ENCODE results near the gene UCMA.

The UCMA gene

DNA sequence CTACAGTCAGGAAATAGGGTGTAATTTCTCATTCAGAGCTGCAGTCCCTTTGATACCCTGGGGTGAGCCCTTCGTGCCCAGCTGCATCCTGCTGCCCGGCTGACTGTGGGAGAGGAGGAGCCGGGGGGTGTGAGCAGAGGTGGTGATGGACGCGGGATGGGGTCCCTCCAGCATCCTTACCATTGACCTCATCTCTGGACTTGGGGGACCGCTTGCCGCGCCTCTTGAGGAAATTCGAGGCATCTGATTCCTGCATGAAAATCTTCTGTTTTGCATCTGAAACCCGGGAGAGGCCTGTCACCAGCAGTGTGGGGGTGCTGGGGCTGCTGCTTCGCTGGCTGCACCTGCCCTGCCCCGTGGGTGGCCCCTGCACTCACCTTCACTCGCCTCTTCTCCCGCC is 816 bp downstream of the UCMA start:
- DNase-seq (ENCODE audit: low read depth): no peak

DNA sequence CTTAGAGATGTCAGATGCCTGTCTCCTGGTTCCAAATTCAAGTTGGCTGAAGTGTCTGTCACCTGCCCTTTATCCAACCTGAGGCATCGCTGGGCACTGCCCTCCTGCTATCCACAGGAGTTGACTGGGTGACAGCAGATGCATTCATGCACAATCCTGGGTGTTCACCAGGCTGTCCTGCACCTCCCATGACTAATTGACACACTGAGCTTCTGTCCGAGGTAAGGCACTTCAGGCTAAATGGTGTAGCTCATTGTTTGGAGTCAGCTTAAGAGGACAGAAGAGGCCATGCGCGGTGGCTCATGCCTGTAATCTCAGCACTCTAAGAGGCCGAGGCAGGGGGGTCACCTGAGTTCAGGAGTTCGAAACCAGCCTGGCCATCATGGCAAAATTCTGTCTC is 2.4 kb downstream of the UCMA start:
- no peak for DNase-seq (ENCODE audit: low read depth)

DNA sequence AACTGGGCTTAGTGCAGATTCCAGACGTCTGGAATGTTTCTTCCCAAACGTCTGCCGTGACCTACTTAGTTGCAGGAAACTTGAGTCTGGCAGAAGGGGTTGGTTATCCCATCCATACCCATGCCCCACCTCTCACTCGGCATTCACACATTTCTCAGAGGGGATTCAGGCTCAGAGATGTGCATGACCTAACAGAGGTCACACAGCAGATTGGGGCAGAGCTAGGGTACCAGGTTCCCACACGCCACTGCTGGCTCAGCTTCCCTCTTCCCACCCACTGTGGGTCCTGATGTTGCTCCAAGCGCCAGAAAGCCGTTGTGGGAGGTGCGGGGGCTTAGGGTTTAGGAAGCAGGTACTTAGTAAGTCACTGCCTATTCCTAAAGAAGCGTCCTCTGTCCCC is 3.0 kb downstream of the UCMA start:
- no peak for DNase-seq (ENCODE audit: low read depth)

DNA sequence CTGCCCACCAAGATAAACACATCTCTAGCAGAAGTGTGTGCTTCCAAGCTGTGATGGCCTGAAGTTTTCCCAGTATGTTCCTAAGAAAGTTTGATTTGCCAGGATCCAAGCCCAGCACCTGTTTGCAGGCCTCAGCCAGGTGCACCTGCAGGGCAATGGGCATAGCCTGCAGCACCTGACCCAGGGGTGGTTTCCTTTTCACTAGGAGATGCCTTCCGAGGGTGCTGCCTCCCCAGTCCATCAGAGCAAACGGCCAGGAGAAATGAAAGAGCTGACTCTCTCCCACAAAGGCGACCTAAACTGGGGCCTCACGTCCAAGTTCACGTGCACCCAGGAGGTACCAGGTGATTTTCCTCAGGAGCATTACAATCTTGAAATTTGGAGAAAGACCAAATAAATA is 7.1 kb downstream of the UCMA start:
- DNase-seq (ENCODE audit: low read depth): no peak

DNA sequence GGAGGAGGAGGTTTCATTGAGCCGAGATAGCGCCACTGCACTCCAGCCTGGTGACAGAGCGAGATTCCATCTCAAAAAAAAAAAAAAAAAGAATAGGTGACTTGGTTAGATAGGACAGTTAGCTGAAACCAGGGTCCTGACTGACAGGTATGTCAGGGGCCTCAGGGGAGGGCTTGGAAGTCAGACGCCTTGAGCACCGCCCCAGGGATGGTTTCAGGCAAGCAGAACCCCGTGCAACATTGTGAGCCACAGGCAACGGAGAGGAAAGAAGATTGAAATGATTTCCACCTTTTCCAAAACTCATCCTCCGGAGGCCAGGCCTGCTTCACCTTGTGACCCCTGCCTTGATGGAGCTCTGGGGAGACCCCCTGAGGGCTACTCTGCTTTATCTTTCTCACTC is 8.6 kb downstream of the UCMA start:
- no peak for DNase-seq (ENCODE audit: low read depth)

DNA sequence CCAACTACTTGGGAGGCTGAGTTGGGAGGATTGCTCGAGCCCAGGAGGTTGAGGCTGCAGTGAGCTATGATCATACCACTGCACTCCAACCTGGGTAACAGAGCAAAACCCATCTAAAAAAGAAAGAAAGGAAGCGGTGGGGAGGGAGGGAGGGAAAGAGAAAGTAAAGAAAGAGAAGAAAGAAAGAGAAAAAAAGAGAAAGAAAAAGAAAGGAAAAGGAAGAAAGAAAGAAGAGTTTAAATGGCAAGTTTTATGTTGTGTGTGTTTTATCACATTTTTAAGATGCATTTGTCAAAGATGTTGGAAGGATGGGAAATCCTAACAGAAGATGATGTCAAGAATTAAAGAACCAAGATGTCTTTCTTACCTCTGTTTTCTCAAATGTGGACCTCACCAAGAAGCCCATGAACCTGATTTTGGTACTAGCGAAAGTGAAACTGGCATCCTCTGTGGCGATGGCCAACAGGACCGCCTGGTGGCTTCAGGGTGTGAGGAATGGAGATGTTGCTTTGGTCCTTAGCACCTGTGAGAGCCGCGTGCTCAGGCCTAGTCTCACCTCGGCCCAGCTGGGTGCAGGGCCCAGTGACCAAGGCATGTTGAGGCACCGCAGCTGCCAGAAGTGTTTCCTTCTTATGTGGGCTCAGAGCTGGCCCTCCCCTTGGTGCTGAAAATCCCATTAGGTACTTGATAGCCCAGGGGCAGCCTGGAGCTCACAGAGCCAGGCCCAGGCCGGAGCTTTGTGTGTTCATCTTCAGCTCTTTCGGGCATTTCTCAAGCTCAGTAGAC is 9.8 kb downstream of the UCMA start:
- no peak for DNase-seq (ENCODE audit: low read depth)

DNA sequence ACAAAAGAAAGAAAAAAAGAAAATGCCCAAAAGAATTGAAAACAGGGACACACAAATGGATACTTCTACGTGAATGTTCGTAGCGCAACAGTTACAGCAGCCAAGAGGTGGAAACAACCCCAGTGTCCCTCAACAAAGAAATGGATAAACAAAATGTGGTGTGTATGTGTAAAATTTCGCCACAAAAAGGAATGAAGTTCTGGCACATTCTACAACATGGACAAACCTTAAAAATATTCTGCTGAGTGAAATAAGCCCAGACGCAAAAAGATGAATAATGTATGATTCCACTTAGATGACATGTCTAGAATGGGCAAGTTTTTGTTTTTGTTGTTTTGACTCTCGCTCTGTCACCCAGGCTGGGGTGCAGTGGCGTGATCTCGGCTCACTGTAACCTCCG is 10.9 kb downstream of the UCMA start:
- DNase-seq (ENCODE audit: low read depth): no peak

DNA sequence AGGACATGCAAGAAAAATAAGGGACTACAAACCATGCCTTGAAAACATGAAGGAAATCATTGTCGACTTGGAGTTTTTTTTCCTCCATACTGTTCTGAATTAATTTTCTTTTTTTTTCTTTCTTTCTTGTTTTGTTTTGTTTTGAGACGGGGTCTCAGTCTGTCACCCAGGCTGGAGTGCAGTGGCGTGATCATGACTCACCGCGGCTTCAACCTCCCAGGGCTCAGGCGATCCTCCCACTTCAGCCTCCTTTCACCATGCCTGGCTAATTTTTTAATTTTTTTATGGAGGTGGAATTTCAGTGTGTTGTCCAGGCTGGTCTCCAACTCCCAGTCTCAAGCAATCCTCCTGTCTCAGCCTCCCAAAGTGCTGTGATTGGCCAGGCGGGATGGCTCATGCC is 11.6 kb downstream of the UCMA start:
- DNase-seq (ENCODE audit: low read depth): no peak

DNA sequence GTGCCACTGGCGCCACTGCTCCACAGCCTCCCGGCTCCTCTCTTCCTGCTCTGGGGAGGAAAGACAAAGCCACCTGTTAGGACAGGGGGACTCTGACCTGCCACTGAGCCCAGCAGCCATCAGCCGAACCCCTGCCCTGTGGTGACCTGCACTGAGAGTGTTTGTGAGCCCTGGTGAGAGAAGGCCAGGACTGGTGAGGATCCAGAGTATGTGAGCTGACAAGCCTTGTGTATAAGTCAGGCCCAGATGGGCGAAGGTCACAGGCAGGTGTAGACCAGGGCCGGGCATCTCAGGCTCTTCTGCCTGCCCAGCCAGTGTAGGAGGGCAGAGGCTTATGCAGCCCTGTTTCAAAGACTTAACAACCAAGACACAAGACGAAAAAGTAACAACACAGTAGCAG is 12.0 kb downstream of the UCMA start:
- DNase-seq (ENCODE audit: low read depth): no peak

DNA sequence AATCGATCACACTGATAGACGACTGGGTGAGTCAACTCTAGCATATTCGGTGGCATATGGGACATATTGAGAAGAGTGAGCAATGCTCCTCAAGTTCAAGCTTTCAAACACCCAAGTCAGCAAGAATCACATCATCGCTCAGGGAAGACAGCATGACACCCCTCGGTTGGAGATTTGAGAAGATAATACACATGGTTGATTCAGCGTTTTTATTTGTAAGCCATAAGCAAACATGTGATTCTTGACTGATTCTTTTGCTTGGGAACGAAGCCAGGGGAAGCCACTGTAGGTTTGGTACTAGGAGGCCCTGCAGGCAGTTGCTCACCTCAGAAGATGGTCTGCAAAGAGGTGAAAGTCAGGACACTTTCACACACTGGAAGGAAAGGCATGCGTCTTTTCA is 12.6 kb downstream of the UCMA start:
- DNase-seq (ENCODE audit: low read depth): no peak

DNA sequence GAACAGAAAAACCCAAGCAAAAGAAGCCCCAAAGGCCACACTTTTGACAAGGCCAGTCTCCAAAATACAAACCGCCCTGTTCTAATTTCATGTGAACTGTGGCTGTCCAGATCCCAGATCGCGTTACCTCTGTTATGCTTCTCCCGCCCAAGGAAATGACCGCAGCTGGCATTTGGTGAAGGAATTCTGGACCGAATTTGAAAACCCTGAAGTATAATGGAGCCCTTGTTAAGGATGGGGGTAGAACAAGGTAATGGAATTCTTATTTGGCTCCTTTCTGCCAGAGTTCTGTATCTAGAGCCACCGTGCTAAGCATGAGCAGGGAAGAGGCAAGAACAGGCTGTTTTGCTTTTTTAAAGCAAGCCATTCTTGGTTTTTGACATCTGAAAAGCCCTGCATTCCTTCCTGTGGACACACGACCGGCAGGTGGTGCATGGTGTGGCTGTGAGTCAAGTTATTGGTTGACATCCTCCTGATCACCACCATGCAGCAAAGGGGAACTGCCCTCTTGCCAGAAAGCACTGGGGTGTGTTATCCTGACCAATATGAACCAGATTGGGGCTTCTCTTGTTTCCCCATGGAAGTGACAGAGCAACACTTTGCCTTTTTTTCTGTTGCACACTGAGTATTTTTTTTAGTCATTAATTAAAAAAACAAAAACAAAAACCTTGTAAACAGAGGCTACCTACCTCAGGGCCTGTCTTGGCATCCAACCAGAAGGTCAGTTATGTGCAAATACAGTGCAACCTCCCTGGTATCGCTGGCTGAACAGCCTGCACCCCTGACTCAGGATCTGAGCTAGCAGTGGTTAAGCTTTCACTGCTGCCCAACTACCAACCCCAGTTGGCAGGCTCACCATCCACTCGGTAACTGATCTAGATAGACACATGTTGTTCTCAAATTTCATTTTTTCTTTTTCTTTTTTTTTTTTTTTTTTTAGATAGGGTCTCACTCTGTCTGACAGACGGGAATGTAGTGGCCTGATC is 14.2 kb downstream of the UCMA start:
- DNase-seq (ENCODE audit: low read depth): no peak

DNA sequence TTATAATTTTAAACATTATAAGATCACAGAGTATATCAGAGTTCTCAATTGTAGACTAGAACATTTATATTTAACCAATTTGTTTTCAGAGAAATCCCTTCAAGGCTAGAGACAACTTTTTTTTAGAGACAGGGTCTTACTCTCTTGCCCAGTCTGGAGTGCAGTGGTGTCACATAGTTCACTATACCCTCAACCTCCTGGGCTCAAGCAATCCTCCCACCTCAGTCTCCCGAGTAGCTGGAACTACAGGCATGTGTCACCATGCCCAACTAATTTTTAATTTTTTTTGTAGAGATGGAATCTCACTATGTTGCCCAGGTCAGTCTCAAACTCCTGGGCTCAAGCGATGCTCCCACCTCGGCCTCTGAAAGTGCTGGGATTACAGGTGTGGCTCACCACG is 15.3 kb downstream of the UCMA start:
- DNase-seq (ENCODE audit: low read depth): no peak

DNA sequence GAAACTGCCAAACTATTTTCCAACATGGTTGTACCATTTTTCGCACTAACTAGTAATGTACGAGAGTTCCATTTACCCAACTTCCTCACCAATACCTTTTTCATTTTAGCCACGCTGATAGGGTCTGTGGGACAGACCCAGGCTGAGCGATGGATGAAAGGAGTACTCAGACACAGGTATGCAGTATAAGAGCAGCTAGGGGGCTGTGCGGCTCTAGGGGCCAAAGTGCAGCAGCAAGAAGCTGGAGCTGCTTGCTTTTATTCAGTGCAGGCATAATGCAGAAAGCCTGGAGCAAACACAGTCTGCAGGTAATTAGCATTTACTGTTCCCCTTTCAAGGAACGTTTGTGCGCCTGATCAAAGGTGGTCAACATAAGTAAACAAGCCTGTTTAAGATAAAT is 21.0 kb downstream of the UCMA start:
- no peak for DNase-seq (ENCODE audit: low read depth)

DNA sequence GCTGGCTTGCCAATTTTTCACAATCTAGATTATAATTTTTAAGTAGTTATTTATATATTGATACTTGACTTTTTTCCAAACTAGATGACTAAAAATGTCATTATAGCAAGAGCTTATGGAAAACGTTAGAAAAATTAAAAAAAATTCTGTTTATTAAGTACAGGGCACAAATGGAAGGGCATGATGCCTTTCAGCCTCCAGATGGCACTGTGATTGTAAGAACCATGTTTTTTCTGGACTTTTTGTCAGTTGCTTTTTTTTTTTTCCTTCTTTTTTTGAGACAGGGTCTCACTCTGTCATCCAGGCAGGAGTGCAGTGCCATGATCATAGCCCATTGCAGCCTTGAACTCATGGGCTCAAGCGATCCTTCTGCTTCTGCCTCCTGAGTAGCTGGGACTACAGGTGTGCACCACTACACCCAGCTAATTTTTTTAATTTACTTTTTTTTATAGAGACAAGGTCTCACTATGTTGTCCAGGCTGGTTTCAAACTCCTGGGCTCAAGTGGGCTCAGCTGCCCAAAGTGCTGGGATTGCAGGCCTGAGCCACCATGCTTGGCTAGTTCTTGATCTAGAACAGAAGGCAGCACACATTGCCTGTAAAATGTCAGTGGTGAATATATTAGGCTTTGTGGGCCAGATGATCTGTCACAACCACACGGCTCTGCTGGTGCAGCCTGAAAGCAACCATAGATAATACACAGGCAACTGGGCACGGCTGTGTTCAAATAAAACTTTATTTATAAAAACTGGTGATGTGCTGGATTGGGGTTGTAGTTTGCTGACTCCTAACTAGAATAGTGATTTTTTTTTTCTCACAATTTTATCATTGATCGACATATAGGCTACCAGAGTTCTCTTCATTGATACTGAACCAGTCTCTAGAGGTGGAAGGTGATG is 27.4 kb downstream of the UCMA start:
- DNase-seq (ENCODE audit: low read depth): no peak

DNA sequence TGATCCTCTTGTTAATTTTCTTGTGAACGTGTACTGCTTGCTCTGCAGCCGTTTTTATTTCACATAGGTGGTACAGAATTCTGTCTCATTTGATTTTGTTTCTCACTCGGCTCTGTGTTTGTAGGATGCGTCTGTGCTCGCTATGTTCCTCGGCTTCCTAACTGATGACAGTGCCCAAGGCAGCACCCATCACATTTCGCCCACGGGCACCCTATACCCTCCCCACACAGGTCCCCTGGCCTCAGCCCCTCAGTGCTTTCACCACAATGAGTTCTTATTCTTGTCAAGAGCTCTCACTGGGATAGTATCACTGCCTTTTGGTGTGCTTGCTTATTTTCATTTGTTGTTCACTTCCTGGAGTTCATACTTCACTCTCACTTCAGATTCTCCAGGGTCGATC is 28.1 kb downstream of the UCMA start:
- DNase-seq (ENCODE audit: low read depth): no peak

DNA sequence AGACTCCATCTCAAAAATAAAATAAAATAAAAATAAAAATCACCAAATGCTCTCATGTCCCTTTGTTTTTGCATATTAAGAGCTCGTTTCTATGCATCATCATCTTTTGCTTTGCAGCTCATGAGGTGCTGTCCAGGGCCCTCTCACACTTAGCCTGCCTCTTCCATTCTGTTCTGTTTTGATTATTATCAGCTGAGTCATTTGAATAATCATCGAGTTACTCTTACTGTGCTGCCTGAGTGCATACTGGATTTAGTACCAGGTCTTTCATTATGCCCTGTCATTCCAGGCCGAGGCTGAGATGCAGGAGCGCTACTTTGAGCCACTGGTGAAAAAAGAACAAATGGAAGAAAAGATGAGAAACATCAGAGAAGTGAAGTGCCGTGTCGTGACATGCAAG is 33.0 kb downstream of the UCMA start:
- DNase-seq (ENCODE audit: low read depth): peak; percentile 17

DNA sequence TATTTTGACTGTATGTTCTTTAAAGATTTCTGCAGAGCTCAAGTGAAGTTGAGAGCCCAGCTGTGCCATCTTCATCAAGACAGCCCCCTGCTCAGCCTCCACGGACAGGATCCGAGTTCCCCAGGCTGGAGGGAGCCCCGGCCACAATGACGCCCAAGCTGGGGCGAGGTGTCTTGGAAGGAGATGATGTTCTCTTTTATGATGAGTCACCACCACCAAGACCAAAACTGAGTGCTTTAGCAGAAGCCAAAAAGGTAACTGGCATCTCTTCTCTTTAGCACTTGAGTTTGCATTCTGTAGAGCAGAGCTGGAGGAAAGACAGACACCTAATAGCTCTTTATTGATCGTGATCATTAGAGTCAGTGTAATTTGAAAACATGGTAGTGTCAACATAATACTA is 39.2 kb downstream of the UCMA start:
- DNase-seq (ENCODE audit: low read depth): no peak

DNA sequence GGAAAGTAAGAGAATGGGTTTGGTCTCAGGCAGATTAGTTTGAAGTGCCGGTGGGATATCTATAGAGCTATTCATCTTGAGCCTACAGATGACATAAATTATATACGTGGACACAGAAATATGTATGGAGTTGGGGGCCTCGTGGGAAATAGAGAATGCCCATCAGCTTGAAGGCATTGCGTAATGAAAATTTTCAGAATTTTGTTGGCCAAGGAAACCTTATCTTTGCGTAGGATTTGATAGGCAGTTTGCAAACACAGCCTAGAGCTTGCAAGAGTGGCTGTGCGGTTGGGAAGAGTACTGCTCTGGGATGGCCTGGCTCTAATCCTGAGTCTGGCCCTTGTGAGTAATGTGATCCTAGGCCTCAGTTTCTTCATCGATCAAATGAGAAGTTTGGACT is 40.5 kb downstream of the UCMA start:
- no peak for DNase-seq (ENCODE audit: low read depth)

DNA sequence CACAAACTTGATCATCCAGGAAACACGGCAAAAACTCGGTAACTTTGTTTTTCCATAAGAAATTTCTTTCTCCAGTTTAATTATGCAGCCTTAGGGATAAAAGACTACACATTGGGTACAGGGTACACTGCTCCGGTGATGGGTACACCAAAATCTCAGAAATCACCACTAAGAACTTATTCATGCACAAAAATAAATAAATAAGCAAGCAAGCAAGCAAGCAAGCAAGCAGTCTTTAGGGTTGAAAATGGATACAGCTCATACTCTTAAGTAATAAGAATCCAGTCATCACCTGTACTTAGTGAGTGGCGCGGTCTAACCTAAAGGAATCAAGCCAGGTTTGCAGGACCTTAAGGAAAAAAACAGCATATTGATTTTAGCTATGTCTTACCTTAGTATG is 42.8 kb downstream of the UCMA start:
- DNase-seq (ENCODE audit: low read depth): no peak

DNA sequence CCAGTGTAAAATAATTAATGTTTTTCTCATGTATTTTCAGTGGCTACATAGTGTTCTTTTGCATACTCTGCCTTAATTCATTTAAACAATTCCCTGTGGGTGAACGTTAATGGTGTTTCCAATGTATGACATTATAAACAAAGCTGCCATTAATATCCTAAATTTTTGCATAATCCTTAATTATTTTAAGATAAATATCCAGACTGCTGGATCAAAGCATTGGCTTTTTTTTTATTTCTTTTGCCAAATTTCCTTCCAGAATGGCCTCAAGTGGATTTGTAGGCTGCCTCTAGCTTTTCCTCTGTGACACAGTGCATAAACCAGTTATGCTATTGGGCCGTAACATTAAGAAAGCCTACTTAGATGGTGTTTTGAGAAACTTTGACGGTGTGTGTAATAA is 43.4 kb downstream of the UCMA start:
- DNase-seq (ENCODE audit: low read depth): no peak

DNA sequence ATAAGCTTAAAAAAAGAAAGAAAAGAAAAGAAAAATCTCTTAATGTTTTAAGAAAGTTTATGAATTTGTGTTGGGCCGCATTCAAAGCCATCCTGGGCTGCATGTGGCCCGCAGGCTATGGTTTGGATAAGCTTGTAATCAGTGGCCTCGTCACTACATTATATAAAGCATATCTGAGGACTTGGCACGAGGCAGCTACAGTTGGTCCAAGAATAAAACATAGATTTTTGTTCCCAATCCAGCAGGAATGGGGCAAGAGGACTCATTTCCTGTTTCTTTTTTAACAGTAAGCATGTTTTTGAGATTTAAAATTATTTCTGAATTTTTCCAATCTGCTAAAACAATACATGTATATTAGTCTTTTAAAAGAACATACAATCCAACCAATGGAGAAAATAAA is 44.2 kb downstream of the UCMA start:
- no peak for DNase-seq (ENCODE audit: low read depth)

DNA sequence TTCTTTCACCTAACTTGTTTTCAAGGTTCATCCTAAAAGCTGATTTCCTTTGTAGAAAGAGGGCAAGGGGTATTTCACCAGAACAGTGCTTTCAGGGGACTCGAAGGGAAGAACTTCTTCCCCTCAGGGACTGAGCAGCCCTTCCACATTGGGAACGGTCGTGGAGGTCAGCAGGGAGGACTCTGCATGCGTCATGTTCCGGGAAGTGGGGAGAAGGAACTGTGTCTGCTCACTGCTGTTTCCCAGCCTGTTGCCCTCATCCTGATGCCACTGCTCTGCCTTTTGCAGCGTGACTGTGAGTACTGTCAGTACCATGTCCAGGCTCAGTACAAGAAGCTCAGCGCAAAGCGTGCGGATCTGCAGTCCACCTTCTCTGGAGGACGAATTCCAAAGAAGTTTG is 45.6 kb downstream of the UCMA start:
- no peak for DNase-seq (ENCODE audit: low read depth)

Data from GM04504 (cell line).